HepG2 (cell line): ENCODE results near the gene CD300LF. TPM values are rescaled to one million over a fixed set of nuclear protein-coding genes. Genes with fewer than 3 reads are reported as not detected.

Experiments used
- EHMT2 ChIP-seq: fragments of 200-600 bp; sonication (generic); IDR thresholded peaks from 2 replicates; pipeline ENCODE4 v1.7.0; 2017; ENCODE audit warnings: antibody characterized with exemption, low read depth, low read length, borderline replicate concordance
- FOXC1 ChIP-seq: sonication (generic); formaldehyde crosslinking; IDR thresholded peaks from 2 replicates; pipeline ENCODE4 v1.8.0; 2022; ENCODE audit warnings: mild to moderate bottlenecking, missing genetic modification reagents, borderline replicate concordance
- HNRNPLL ChIP-seq: fragments of 200-400 bp; formaldehyde crosslinking; IDR thresholded peaks from 2 replicates; pipeline ENCODE4 v1.6.1; 2017; ENCODE audit warnings: mild to moderate bottlenecking, low read depth, low read length; ENCODE audit not compliant: poor library complexity, severe bottlenecking
- KDM3A ChIP-seq: IDR thresholded peaks from 2 replicates; pipeline ENCODE4 v1.6.1; 2018; ENCODE audit warnings: low read depth, missing compliant biosample characterization
- KIAA2018 ChIP-seq: sonication (generic); formaldehyde crosslinking; IDR thresholded peaks from 2 replicates; pipeline ENCODE4 v1.5.0; 2020; ENCODE audit warnings: mild to moderate bottlenecking, missing genetic modification reagents, borderline replicate concordance
- KLF13 ChIP-seq: sonication (generic); formaldehyde crosslinking; IDR thresholded peaks from 2 replicates; pipeline ENCODE4 v1.4.0; 2020; ENCODE audit warnings: mild to moderate bottlenecking, missing genetic modification reagents
- NR2F1 ChIP-seq, 2 experiments: fragments of 450-650 bp in 1 of 2; formaldehyde crosslinking in 1 of 2; IDR thresholded peaks; 2 replicates each; pipeline versions ENCODE4 v1.5.0 to v1.6.1; 2016 to 2020; ENCODE audit warnings: mild to moderate bottlenecking in 1 of 2, missing compliant biosample characterization in 1 of 2, missing genetic modification reagents in 1 of 2, moderate library complexity in 1 of 2
- SOX13 ChIP-seq, 3 experiments: fragments of 450-650 bp in 1 of 3; sonication (generic) in 1 of 3; formaldehyde crosslinking in 1 of 3; IDR thresholded peaks in 2 of 3; conservative IDR thresholded peaks in 1 of 3; 2 replicates each; pipeline versions ENCODE4 v1.5.0 to v1.6.1; 2016 to 2020; ENCODE audit warnings: antibody characterized with exemption in 1 of 3, mild to moderate bottlenecking in 1 of 3, missing compliant biosample characterization in 1 of 3, missing genetic modification reagents in 1 of 3, moderate library complexity in 1 of 3
- ZBTB2 ChIP-seq: sonication (generic); formaldehyde crosslinking; IDR thresholded peaks from 2 replicates; pipeline ENCODE4 v1.8.0; 2022; ENCODE audit warnings: low read depth, missing genetic modification reagents
- ZNF230 ChIP-seq: sonication (generic); formaldehyde crosslinking; IDR thresholded peaks from 2 replicates; pipeline ENCODE4 v1.4.0; 2020; ENCODE audit warnings: mild to moderate bottlenecking, missing genetic modification reagents
- ZNF282 ChIP-seq: fragments of 450-650 bp; IDR thresholded peaks from 2 replicates; pipeline ENCODE4 v1.6.1; 2018; ENCODE audit not compliant: partially characterized antibody
- ZNF543 ChIP-seq: sonication (generic); formaldehyde crosslinking; IDR thresholded peaks from 2 replicates; pipeline ENCODE4 v1.4.0; 2020; ENCODE audit warnings: mild to moderate bottlenecking, missing genetic modification reagents
- ZNF724P ChIP-seq: sonication (generic); formaldehyde crosslinking; IDR thresholded peaks from 2 replicates; pipeline ENCODE4 v1.8.0; 2022; ENCODE audit warnings: missing genetic modification reagents, borderline replicate concordance
- polyA plus RNA-seq, 8 experiments: library from polyadenylated mRNA; depleted of rRNA in 3 of 8; stranded (reverse) in 7 of 8; unstranded in 1 of 8; fragments of >200 nt; fragmentation: Illumina TruSeq in 4 of 8; extraction: Trizol in 4 of 8; gene quantifications; 2 replicates each; pipeline versions ENCODE4 v1.2.1 to v1.2.3, GENCODE V29; 2011 to 2016; ENCODE audit warnings: low read depth in 4 of 8, missing spikeins in 1 of 8, mixed read lengths in 1 of 8; ENCODE audit not compliant: insufficient read depth in 1 of 8
- total RNA-seq, 5 experiments: library from RNA; depleted of rRNA; stranded (reverse); fragments of >200 nt; fragmentation: Illumina TruSeq; extraction: Trizol; gene quantifications; 2 replicates each; pipeline ENCODE4 v1.2.3, GENCODE V29; 2016; ENCODE audit warnings: low read depth in 1 of 5
- TF ChIP-seq, protein P1 (sequence below): sonication (generic); formaldehyde crosslinking; IDR thresholded peaks from 2 replicates; pipeline ENCODE4 v1.4.0; 2020; ENCODE audit warnings: missing genetic modification reagents

Gene CD300LF
- total and polyA plus RNA-seq, 2 of the 13 experiments (the other 11 are each of a cell fraction or from before 2014, with no cell fraction given), result not detected

DNA sequence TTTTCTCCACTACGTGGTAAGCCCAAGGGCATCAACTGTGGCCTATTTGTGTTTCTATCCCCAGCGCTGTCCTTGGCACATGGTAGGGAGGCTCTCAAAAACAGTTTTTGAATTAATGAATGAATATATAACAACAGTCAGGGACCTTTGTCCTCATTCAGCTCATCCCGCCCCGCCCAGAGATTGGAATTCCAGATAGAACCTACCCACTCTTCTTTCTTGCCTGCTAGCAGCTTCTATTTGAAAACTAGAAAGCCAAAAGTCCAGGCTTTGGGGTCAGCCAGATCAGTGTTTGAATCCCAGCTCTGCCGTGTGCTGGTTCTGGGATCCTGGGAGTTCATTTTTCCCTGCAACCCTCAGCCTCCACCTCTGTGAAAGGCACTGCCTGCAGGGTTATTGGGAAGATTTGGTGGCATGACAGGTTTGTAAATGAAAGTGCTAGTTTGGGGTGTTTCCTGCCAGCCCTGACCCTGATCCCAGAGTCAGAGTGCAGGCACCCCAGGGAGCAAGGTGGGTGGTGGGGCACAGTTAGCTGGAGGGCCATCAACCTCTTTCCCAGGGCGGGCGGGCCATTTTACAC, 40.2 kb upstream of the CD300LF start (continued):
- TF ChIP-seq ZNF724P (CRISPR knock-in tag) (no peak), ZNF282 (no peak), HNRNPLL (no peak), ZNF543 (CRISPR knock-in tag) (no peak), FOXC1 (no peak), ZBTB2 (CRISPR knock-in tag) (no peak), KIAA2018 (CRISPR knock-in tag) (no peak), SOX13 (IDR thresholded peaks at IDR 0.05) (no peak), SOX13 (CRISPR knock-in tag; conservative IDR thresholded peaks at IDR 0.05 in 1 of 2, IDR thresholded peaks at IDR 0.05 in 1 of 2) (no peak), ZNF230 (CRISPR knock-in tag) (no peak), NR2F1 (CRISPR knock-in tag; IDR thresholded peaks at IDR 0.05) (no peak), KDM3A (CRISPR knock-in tag) (no peak), KLF13 (CRISPR knock-in tag) (no peak), EHMT2 (no peak)
- TF ChIP-seq, protein P1, sequence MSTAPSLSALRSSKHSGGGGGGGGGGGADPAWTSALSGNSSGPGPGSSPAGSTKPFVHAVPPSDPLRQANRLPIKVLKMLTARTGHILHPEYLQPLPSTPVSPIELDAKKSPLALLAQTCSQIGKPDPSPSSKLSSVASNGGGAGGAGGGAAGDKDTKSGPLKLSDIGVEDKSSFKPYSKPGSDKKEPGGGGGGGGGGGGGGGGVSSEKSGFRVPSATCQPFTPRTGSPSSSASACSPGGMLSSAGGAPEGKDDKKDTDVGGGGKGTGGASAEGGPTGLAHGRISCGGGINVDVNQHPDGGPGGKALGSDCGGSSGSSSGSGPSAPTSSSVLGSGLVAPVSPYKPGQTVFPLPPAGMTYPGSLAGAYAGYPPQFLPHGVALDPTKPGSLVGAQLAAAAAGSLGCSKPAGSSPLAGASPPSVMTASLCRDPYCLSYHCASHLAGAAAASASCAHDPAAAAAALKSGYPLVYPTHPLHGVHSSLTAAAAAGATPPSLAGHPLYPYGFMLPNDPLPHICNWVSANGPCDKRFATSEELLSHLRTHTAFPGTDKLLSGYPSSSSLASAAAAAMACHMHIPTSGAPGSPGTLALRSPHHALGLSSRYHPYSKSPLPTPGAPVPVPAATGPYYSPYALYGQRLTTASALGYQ (CRISPR knock-in tag), result no peak
